ENCODE data around the gene EDRF1. TPM values are rescaled to one million over a fixed set of nuclear protein-coding genes. Genes with fewer than 3 reads are reported as not detected.
"Not testable (repeated sequence)": the region's sequence is repeated elsewhere in the genome, so short reads cannot be mapped to it uniquely, and the experiment has no call there.

The EDRF1 gene
- total RNA-seq, 1 experiment from 2014 or later, result 32.9 TPM

DNA sequence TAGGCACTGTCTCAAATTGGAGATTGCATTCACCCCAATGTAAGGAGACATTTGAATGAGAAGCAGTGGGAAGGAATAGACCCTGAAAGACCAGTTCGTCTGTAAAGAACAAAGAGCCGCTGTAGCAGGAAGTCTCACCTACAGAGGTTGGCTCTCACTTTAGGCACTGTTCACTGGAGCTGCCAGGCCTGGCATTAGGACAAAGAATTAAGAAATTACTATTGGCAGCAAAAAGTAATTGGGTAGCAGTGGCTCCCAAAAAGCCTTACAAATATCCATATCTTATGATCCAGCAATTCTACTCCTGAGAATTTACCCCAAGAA is 26.0 kb upstream of the EDRF1 start:
- CTCF ChIA-PET, result no interaction called here
- H3K4me1 Mint-ChIP-seq, result 0 out of 2 replicates have a peak, but pooled peaks cover 2% of the 10 kb centered on the region
- POLR2A ChIA-PET, result no interaction called here
- no peak for ATAC-seq
- H3K27ac Mint-ChIP-seq, result no peak overlapping the region
- H3K9me3 Mint-ChIP-seq, result no peaks in the 10 kb centered on the region
- TF ChIP-seq ZNF423 (CRISPR knock-in tag; IDR thresholded peaks at IDR 0.05), result no peak
- TF ChIP-seq TCF7 (CRISPR knock-in tag; IDR thresholded peaks at IDR 0.05; ENCODE audit: low read depth), result no peak
- TF ChIP-seq ZNF317 (CRISPR knock-in tag; IDR thresholded peaks at IDR 0.05; ENCODE audit: borderline replicate concordance, low read depth), result no peak
- TF ChIP-seq ZNF219 (CRISPR knock-in tag; IDR thresholded peaks at IDR 0.05; ENCODE audit: borderline replicate concordance), result no peak
- TF ChIP-seq, protein P1, sequence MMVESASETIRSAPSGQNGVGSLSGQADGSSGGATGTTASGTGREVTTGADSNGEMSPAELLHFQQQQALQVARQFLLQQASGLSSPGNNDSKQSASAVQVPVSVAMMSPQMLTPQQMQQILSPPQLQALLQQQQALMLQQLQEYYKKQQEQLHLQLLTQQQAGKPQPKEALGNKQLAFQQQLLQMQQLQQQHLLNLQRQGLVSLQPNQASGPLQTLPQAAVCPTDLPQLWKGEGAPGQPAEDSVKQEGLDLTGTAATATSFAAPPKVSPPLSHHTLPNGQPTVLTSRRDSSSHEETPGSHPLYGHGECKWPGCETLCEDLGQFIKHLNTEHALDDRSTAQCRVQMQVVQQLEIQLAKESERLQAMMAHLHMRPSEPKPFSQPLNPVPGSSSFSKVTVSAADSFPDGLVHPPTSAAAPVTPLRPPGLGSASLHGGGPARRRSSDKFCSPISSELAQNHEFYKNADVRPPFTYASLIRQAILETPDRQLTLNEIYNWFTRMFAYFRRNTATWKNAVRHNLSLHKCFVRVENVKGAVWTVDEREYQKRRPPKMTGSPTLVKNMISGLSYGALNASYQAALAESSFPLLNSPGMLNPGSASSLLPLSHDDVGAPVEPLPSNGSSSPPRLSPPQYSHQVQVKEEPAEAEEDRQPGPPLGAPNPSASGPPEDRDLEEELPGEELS (CRISPR knock-in tag; IDR thresholded peaks at IDR 0.05), result no peak
- TF ChIP-seq, protein P2, sequence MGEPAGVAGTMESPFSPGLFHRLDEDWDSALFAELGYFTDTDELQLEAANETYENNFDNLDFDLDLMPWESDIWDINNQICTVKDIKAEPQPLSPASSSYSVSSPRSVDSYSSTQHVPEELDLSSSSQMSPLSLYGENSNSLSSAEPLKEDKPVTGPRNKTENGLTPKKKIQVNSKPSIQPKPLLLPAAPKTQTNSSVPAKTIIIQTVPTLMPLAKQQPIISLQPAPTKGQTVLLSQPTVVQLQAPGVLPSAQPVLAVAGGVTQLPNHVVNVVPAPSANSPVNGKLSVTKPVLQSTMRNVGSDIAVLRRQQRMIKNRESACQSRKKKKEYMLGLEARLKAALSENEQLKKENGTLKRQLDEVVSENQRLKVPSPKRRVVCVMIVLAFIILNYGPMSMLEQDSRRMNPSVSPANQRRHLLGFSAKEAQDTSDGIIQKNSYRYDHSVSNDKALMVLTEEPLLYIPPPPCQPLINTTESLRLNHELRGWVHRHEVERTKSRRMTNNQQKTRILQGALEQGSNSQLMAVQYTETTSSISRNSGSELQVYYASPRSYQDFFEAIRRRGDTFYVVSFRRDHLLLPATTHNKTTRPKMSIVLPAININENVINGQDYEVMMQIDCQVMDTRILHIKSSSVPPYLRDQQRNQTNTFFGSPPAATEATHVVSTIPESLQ (CRISPR knock-in tag; IDR thresholded peaks at IDR 0.05), result no peak
- TF ChIP-seq, protein P3, sequence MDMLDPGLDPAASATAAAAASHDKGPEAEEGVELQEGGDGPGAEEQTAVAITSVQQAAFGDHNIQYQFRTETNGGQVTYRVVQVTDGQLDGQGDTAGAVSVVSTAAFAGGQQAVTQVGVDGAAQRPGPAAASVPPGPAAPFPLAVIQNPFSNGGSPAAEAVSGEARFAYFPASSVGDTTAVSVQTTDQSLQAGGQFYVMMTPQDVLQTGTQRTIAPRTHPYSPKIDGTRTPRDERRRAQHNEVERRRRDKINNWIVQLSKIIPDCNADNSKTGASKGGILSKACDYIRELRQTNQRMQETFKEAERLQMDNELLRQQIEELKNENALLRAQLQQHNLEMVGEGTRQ (CRISPR knock-in tag; IDR thresholded peaks at IDR 0.05), result no peak
- TF ChIP-seq NFATC4 (CRISPR knock-in tag; IDR thresholded peaks at IDR 0.05), result no peak
- TF ChIP-seq ETV6 (CRISPR knock-in tag; IDR thresholded peaks at IDR 0.05), result no peak
- TF ChIP-seq KAT7 (CRISPR knock-in tag; IDR thresholded peaks at IDR 0.05; ENCODE audit: borderline replicate concordance), result no peak
- TF ChIP-seq, protein P4, sequence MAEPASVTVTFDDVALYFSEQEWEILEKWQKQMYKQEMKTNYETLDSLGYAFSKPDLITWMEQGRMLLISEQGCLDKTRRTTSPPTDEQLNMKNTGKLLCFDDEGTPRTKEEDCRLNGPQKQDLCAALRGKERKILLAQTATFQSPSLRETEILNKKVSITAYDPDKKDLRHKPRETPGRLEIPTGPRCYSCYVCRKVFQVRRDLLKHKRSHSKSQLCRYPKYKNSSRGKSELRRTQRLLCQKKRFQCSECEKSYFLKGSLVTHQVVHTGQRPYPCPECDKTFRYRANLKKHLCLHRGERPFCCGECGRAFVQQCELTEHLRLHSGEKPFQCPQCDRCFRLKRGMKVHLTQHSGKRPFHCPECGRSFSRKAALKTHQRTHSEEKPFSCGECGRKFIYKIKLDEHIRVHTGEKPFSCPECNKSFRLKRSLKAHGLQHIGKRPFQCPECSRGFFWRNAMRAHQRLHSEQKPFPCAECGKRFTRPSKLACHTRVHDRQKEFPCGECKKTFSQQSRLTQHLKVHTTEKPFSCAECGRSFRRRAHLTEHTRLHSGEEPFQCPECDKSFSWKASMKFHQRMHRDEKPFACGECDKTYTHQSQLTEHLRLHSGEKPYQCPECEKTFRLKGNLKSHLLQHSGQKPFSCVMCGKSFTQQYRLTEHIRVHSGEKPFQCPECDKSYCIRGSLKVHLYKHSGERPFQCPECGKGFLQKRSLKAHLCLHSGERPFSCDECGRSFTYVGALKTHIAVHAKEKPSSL (CRISPR knock-in tag; conservative IDR thresholded peaks at IDR 0.05), result no peak
- TF ChIP-seq CBFB (CRISPR knock-in tag; IDR thresholded peaks at IDR 0.05; ENCODE audit: low read depth), result no peak
- TF ChIP-seq GTF2I (CRISPR knock-in tag; conservative IDR thresholded peaks at IDR 0.05), result no peak
- no peak for TF ChIP-seq NFYB (CRISPR knock-in tag; conservative IDR thresholded peaks at IDR 0.05; ENCODE audit: low read depth)
- TF ChIP-seq NR1H2 (CRISPR knock-in tag; IDR thresholded peaks at IDR 0.05), result no peak
- TF ChIP-seq, protein P5, sequence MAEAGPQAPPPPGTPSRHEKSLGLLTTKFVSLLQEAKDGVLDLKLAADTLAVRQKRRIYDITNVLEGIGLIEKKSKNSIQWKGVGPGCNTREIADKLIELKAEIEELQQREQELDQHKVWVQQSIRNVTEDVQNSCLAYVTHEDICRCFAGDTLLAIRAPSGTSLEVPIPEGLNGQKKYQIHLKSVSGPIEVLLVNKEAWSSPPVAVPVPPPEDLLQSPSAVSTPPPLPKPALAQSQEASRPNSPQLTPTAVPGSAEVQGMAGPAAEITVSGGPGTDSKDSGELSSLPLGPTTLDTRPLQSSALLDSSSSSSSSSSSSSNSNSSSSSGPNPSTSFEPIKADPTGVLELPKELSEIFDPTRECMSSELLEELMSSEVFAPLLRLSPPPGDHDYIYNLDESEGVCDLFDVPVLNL (CRISPR knock-in tag; IDR thresholded peaks at IDR 0.05; ENCODE audit: borderline replicate concordance, low read depth), result no peak
- TF ChIP-seq NR3C1 (CRISPR knock-in tag; conservative IDR thresholded peaks at IDR 0.05; ENCODE audit: low read depth), result no peak
- TF ChIP-seq ATF1 (CRISPR knock-in tag; IDR thresholded peaks at IDR 0.05), result no peak
- H3K4me3 Mint-ChIP-seq, result no peak overlapping the region
- H3K36me3 Mint-ChIP-seq, result no peaks in the 10 kb centered on the region
- no peak for DNase-seq (ENCODE audit: low spot score)
- H3K27me3 Mint-ChIP-seq (ENCODE audit: low read depth), result no peaks in the 10 kb centered on the region

DNA sequence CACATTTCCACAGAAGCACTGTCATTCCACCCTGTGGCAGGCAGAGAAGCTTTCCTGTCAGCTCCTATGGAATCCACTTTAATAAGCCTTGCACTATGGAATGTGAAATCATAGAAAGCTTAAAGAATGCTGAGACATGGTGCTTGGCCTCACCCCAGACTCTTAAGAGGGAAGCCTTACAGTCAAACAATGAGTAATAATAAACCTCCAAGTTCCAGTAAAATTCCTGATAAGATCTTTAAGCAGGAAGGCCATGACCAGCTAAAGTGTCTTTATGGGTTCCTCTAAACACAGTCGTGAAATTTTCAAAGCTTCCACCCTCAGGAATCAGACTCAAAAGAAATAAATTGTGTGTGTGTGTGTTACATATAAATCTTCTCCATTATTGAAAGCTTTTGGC is 24.6 kb upstream of the EDRF1 start:
- 0 out of 2 replicates have a peak, but pooled peaks cover 2% of the 10 kb centered on the region for H3K4me1 Mint-ChIP-seq
- H3K27me3 Mint-ChIP-seq (ENCODE audit: low read depth), result no peaks in the 10 kb centered on the region
- no peak overlapping the region for H3K27ac Mint-ChIP-seq
- no peak for DNase-seq (ENCODE audit: low spot score)
- ATAC-seq, result no peak
- H3K36me3 Mint-ChIP-seq, result no peaks in the 10 kb centered on the region
- H3K9me3 Mint-ChIP-seq, result no peaks in the 10 kb centered on the region
- CTCF ChIA-PET, result no interaction called here
- TF ChIP-seq, protein P6, sequence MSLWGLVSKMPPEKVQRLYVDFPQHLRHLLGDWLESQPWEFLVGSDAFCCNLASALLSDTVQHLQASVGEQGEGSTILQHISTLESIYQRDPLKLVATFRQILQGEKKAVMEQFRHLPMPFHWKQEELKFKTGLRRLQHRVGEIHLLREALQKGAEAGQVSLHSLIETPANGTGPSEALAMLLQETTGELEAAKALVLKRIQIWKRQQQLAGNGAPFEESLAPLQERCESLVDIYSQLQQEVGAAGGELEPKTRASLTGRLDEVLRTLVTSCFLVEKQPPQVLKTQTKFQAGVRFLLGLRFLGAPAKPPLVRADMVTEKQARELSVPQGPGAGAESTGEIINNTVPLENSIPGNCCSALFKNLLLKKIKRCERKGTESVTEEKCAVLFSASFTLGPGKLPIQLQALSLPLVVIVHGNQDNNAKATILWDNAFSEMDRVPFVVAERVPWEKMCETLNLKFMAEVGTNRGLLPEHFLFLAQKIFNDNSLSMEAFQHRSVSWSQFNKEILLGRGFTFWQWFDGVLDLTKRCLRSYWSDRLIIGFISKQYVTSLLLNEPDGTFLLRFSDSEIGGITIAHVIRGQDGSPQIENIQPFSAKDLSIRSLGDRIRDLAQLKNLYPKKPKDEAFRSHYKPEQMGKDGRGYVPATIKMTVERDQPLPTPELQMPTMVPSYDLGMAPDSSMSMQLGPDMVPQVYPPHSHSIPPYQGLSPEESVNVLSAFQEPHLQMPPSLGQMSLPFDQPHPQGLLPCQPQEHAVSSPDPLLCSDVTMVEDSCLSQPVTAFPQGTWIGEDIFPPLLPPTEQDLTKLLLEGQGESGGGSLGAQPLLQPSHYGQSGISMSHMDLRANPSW (CRISPR knock-in tag; conservative IDR thresholded peaks at IDR 0.05; ENCODE audit: low read depth), result no peak
- TF ChIP-seq NR3C1 (CRISPR knock-in tag; conservative IDR thresholded peaks at IDR 0.05; ENCODE audit: low read depth) (no peak), TP53 (CRISPR knock-in tag; IDR thresholded peaks at IDR 0.05) (no peak), NFATC4 (CRISPR knock-in tag; IDR thresholded peaks at IDR 0.05) (no peak), MYBL2 (CRISPR knock-in tag; IDR thresholded peaks at IDR 0.05) (no peak)
- TF ChIP-seq, protein P3 (CRISPR knock-in tag; IDR thresholded peaks at IDR 0.05), result no peak
- POLR2A ChIA-PET, result no interaction called here
- H3K4me3 Mint-ChIP-seq, result no peak overlapping the region

DNA sequence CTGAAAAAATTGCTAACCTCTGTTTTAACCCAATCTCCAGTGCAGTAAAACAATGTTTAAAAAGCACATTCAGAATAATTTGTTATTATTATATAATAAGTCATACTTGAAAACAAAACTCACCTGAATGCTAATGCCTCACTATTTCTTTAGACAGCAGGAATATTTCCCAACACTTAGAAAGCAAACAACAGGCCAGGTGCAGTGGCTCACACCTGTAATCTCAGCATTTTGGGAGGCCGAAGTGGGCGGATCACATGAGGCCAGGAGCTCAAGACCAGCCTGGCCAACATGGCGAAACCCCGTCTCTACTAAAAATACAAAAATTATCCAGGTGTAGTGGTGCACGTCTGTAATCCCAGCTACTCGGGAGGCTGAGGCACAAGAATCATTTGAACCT is 22.6 kb upstream of the EDRF1 start:
- H3K27me3 Mint-ChIP-seq (ENCODE audit: low read depth); H3K4me1 Mint-ChIP-seq; H3K36me3 Mint-ChIP-seq; CTCF ChIA-PET; H3K9me3 Mint-ChIP-seq; H3K4me3 Mint-ChIP-seq; ATAC-seq; H3K27ac Mint-ChIP-seq; POLR2A ChIA-PET; DNase-seq (ENCODE audit: low spot score): not testable (repeated sequence)
